ENCODE results near the gene AFF1.
"Not testable (repeated sequence)": the region's sequence is repeated elsewhere in the genome, so short reads cannot be mapped to it uniquely, and the experiment has no call there.

The AFF1 gene

GRCh38 chr4:87012265-87012953, 77.6 kb downstream of the AFF1 start:
- no peak for DNase-seq

- not testable (repeated sequence) for DNase-seq
These were observed 78.1 kb downstream of the AFF1 start for GRCh38 chr4:87012954-87013308.

DNA sequence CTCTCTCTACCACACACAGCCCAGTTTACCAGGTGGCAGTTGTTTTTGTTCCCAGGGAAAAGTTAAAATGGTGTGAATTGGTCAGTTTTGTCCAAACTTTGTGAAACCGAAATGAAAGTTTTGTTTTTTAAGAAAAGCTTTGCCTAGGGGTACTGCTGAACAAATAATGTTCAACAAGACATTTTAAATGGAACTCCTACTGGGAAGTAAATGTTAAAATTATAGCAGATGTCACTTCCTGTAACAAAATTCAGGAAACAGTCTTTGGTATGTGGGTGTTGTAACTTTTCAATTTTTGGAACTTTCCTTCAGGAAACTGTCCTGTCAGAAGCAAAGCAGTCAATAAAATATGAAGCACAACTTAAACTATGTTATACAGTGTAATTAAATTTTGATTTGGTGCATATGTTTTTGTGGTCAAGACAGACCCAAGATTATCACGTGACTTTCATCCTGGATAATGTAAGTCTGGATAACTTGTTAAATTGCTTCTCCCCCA, 79.5 kb downstream of the AFF1 start:
- DNase-seq, result no peak

- DNase-seq, result no peak
These were observed 80.6 kb downstream of the AFF1 start for GRCh38 chr4:87015416-87015815.

DNA sequence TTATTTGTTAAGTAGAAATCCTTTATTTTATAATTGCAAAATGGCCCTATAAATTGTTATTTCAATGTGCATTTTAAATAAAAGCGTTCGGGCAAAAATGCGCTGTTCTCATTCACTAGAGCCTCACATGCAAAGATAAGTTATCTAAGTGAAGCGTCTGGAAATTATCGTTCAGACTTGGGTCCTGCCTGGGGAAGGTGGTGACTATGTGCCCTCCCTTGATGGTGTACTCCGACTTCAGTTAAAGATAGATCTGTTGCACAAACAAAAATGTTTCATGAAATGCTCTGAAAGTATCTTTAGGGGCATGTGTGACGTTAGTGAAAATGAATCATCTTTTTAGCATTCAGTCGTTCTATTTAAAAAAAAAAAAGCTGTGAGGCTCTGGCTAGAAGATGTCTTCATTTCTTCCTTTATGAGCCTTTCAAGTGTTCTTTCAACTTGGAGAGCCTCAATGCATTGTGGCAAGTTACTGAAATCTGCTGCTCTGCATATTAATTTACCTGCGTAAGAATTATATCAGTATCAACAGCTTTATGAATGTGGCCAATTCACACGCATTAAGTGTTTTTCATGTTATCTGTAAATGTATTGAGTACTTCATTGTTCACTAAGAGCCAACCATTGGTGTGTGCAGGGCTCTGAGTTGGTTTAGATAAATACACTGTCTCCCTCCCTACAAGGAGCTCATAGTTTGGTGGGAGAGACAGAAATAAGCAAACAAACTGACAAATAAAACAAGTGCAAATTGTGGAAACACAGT, 83.0 kb downstream of the AFF1 start:
- no peak for DNase-seq

DNA sequence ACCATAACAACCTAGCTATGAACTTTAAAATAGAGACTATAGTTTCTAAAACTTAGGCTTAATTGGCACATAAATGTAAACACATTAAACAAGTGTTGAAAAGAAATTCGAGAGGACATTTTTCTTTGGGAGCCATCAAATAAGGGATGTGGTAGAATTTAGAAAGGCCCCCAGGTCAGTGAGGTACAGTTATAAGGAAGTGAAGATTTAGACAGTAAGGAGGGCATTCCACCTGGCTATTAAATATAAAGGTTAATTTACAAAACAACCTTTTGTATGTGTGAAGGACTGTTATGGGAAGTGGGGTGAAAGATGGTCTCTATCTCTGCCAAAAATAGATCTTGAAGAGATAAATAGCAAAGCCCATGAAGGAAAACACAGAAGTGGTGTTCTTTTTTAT, 83.9 kb downstream of the AFF1 start:
- no peak for DNase-seq

- no peak for DNase-seq
These were observed 84.5 kb downstream of the AFF1 start for GRCh38 chr4:87019246-87019791.

GRCh38 chr4:87019898-87020297, 85.1 kb downstream of the AFF1 start:
- no peak for DNase-seq

GRCh38 chr4:87024201-87024600, 89.4 kb downstream of the AFF1 start:
- DNase-seq, result no peak

DNA sequence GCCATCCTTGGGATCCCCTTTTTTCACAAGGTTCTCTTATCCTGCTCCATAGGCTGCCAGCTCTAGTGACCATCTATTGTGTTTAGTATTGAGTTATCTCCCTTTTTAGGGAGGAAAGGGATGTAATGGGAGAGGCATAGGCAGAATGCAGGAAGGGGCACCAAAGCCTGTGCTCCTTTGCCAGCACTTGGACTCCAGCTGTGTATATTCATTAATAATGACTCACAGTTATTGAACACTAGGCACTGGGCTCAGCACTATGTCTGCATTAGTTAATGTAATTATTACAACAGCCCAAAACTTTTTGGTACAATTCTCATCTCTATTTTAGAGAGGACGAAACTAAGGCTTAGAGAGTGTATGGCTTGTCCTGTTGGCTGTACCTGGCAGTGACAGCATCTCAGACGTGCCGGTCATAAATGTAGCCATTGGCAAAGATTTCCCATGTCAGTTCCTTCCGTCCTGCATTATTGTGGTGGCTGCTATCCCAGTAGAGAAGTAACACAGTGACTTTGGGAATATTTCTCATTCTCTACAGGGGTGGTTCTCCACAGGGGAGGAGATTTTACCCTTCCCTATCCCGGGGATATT, 90.3 kb downstream of the AFF1 start:
- no peak for DNase-seq

GRCh38 chr4:87025614-87026041, 90.8 kb downstream of the AFF1 start:
- no peak for DNase-seq

DNA sequence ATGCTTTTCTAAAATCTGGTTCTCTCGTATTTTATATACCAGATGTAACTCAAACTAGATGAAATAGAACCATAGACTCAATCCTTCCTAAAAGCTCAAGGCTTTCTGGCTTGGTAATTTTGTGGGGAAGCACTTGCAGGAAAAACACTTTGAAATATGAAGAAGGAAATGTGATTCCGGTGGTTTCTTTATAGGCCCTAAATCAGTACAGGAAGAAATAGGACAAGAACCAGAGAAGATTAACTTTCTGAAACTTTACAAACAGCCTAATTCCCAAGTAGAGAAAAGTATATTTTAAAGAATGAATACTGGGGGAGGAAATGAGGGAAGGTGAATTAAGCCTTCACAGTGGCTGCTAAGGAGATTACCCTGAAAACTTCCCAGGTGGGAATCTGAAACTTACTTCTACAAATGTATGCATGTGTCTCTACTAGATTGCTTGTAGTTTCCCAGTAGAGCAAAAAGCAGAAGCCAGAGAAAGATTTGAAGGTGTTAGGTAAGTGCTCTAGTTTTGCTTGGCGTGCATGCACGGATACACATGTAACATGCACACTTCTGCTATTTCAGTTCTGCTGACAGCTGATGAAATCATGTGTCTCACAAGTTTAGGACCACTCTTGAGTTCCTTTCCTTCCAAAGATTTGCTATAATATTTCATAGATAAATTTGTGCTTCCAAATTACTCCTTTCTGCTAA, 92.1 kb downstream of the AFF1 start:
- DNase-seq, result no peak

GRCh38 chr4:87029356-87029755, 94.5 kb downstream of the AFF1 start:
- DNase-seq, result no peak

DNA sequence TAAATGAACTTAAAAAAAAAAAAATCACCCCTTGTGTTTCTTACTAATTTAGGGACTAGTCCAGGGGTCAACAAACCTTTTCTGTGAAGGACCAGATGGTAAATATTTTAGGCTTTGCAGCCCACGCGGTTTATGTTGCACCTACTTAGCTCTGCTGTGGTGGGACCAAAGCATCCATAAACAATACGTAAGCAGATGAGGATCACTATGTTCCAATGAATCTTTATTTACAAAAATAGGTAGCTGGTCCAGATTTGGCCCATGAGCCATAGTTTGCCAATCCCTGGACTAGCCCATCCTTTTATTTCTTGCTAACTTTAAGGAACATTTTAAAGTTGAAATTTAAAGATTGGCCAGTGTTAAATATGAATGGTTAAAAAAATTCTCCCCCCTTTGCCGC, 95.3 kb downstream of the AFF1 start:
- no peak for DNase-seq

- no peak for DNase-seq
These were observed 96.1 kb downstream of the AFF1 start for GRCh38 chr4:87030755-87031441.

- DNase-seq, result no peak
These were observed 97.1 kb downstream of the AFF1 start for GRCh38 chr4:87031920-87032319.

- no peak for DNase-seq
These were observed 98.2 kb downstream of the AFF1 start for GRCh38 chr4:87032884-87033533.

- DNase-seq, result no peak
These were observed 99.1 kb downstream of the AFF1 start for GRCh38 chr4:87033902-87034301.

DNA sequence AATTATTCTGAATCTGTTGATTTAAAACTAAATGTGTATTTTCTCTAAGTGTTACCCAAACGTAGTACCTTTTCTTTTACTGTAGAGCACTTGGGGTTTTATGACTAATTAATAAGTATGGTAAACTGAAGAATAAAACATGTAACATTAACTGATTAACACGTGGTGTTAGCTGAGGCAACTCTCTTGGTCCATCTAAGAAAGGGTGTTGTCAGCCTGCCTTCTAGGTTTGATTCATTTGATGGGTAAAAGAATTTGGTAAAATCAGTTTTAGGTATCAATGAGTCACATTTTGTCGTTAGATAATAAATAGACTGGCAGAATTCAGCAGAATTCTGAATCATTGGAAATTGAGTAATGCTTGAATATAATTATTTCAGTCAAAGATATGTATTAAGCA, 99.7 kb downstream of the AFF1 start:
- DNase-seq, result no peak

DNA sequence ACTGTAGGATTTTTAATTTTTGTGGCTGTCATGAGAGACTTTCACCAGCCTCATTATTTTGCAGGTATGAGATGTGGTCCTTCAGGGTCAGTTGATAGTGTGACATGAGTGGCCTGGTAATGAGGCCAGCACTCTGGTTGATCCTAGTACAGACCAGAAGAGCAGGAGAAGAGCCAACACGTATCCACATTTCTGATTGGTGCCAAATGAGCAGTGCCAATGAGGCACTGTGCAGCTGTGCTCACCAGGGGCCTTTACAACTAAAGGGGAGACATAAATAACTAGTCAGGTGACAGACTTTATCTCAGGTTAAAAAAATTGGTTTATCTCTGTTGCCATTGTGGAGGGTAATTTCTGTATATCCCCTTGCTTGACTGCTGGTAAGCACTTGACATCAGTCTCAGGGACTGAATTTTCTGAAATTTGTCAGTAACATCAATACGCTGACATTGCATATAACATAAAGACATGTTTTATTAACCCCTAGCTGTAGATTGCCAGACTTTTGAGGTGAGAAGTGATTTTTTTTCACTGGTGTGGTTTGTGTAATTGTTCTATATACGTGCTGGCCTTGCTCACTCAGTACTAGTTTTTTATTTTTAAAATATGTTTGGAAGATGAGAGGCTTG, 101.2 kb downstream of the AFF1 start:
- no peak for DNase-seq

- no peak for DNase-seq
These were observed 101.9 kb downstream of the AFF1 start for GRCh38 chr4:87036713-87037112.
